Activated T-helper 1 cell treated with anti-CD3 and anti-CD28 coated beads, Interleukin-2, amount 50 U/mL, for 16 hours (primary cell): ENCODE data around the gene RPS6KA2.
"Not testable (repeated sequence)": the region's sequence is repeated elsewhere in the genome, so short reads cannot be mapped to it uniquely, and the experiment has no call there.

Experiments
- DNase-seq, 2 donors: peaks; one replicate each; pipeline ENCODE4 v3.0.0-alpha.2; 2020; ENCODE audit warnings: low read depth in 1 of 2, low spot score in 1 of 2

The RPS6KA2 gene

DNA sequence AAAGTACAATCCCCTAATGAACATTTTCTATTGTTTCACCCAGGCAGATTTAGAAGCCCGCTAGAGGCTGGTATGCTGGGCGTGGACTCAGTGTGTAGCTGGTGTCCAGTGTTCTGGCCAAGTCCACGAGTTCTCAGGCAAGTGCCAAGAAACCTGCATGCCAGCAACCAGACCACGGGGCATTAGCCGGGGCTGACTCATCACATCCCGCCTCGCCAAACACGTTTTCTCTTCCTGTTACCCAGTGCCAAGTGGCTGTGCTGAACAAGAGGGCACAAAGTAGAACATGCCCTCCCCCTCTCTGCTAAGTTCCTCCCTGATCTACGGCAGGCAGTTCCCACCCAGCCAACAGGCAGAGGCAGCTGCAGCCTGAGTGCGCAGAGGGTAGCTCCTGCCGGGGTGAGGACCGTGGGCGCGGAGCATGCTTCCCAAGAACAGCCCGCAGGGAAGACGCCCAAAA is 70.2 kb downstream of the RPS6KA2 start:
- DNase-seq = no peak

DNA sequence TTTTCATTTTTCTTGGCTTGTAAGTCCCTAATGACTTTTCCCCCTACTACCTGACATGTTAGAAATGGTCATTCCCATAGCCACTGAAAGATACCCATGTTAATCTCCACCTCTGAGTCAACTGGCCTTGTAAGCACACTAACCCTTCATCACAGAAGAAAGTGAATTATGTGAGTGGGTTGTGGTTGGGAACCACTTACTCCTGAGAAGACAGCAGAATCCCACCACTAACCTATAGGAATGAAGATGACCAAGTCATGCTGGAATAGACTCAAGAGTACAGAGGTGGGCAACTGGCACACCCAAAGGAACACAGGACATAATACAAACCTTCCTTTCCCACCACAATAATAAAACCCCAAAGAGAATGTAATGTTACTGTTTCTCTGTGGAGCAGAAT is 70.7 kb downstream of the RPS6KA2 start:
- no peak for DNase-seq

DNA sequence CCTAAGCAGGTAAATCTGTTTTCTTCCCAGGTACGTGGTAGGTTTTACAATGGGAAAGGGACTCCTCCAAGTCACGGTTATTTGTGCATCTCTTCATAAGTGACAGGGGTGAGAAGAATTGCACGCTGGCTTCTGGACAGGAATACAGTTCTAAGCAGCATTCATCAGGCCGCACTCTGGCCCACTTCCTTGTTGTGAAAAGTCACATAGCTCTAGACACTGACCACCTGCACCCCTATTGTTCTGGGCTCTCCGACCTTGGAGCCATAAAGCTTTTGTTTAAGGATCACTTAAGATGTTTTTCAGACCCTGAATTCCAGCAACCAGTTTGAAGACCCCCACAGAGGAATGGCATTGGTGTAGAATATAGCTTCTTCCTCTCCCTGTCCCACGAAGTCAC is 72.0 kb downstream of the RPS6KA2 start:
- no peak for DNase-seq

DNA sequence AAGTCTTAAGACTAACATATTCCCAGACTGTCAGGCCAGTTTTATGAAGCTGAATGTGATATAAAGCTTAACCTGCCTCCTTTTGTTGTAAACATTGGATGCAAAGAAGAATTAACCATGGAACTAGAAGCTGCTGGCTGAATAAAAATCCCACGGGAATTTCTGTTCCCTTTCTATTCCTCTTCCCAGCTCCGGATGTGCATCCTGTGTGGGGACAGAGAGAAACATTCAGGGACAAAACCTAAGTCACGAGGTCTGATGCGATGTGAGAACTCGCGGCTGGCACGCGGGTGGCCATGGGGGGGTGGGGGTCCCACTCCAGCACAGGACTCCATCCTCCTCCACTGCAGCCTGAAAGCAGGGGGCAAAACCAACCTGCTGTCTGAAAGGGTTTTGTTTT is 72.7 kb downstream of the RPS6KA2 start:
- no peak for DNase-seq

DNA sequence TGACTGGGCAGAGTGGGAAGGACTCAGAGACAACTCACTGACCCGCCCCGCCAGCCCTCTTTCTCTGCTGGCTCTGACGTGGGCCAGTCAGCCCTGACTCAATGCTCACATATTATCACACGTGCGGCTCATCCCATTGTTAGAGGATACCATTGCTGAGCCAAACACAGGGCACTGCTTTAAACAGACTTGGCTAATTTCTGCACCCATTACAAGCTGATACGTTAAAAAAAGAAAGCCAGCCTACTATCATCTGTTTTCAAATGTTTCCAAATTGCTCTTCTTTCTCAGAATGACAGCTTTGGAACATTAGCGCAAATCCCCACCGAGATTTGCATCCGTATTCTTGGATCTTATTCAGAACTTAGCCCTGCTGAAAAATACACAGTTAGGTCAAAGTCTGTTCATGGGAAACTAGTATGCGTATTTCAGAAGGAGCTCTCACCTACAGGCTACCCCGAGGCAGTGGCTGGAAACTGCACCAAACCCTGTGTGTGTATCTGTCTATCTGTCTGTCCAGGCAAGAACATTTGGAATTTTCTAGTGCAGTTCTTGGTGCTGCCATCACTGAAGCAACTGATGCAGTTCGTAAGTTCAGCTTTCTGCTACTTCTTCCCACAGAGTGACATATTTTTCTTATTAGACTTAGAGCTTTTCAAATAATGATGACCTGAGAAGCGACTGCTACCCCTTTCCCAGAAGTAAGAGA is 73.3 kb downstream of the RPS6KA2 start:
- no peak for DNase-seq

DNA sequence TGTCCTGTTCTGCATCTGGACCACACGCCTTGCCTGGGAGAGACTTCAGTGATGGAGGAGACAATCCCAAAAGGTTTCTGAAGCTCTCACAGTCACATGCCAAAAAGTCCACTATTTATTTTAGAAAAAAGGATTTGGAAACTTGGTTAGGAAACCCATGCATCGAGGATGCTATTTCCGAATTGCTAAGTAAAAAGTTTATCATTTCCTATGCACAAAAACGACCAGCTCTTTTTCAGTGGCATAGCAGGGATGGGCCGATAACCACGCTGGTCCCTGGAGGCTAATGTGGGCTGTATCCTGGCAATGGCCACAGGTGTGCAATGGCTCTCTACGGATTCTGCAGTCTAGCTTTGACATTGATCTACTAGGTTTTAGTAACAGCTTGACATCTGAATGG is 74.5 kb downstream of the RPS6KA2 start:
- no peak for DNase-seq

DNA sequence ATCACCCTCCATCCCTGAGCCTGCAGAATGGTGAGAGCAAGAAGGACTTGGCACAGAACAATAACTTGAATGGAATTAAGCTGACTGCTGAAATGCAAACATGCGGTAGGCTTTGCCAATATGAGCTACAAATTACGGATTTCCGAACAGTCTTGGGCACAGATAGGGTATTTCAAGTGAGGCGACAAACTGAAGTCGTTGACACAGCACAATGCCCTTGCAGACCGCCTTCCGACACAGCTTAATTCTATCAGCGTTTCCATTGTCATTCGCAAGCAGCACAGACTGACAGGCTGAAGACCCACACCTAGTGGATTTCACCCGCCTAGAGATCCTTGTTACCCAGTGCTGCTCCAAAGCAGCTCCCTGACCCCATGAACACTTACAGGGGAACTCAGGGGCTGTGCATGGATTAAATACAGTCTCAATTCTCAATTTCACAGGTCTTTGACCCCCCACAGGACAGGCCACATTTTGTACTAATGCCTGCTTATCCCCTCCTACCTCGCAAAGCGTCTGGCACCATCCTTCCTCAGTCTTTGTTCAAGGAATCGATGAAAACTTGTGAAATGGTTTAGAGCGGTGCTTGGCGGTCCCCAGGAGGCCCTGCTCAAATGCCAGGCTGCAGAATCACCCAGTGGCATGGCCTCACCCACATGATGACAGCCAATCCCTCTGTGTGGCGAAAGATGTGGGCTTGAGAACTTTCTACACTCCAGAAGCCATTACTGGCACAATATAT is 75.1 kb downstream of the RPS6KA2 start:
- no peak for DNase-seq

DNA sequence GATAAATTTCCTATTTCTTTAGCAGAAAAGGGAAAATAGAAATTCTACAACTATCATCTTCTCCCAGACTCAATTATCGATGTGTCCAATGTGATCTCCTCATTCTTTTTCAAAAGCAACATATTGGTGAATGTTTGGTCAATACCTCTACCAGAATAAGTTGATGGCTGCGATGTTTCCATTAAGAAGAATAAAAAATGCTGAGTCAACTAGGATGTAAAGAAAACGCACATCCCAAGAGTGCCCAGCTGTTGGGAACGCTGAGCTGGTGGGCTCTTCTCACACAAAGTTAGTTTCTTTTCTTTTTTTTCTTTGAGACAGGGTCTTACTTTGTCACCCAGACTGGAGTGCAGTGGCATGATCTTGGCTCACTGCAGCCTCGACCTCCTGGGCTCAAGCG is 80.4 kb downstream of the RPS6KA2 start:
- DNase-seq = no peak

DNA sequence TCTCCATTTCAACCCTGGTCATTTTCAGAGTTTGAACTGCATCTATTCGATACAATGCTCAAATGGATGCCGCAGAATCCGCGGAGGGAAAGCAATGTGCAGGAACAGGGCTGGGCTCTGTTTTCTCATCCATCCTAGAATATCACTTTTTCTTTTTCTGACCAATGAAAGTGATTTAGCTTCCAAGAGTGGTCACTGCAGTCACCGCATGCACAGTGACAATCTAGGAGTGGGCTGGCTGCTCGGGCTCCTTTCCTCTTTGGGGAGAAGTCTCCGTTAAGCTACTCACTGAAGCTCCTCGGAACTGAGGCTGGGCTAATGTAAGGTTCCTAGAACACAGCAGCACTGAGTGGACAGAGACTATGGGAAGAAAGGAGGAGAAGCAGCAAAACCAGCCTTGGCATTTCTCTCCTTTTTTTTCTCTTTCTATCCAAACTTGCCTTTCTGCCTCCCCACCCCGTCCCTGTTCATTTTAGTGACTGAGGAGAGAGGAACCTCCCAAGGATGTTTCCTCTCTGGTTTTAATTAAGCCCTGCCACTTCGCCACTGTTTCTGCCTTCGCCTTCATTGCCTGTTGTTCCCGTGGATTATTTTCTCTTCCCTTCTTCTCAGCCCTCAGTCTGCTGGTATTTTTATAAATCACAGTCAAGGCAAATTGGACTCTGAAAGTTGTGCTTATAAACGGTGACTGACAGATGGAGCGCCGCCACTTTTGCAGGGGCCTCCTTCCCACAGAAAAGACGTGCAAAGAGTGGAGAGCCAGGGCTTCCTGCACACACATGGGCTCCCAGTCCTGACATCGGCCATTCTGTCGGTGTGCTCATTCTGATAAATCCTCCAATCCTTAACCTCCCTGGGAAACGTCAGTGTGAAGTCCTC is 81.7 kb downstream of the RPS6KA2 start:
- no peak for DNase-seq

DNA sequence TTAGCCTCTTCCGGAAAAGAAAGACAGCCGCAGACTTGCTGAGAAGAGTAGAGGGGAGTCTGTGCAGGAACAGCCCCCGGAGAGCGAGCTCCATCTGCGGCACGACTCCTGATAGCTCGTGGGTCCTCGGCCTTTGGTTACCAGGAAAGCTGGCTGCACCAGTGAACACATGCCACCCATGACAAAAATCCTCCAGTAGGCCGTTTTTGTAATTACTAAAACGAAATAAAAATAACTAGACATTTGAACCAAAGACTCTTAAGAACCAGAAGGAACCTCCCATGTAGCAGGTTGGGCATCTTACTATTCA is 82.8 kb downstream of the RPS6KA2 start:
- DNase-seq = no peak

DNA sequence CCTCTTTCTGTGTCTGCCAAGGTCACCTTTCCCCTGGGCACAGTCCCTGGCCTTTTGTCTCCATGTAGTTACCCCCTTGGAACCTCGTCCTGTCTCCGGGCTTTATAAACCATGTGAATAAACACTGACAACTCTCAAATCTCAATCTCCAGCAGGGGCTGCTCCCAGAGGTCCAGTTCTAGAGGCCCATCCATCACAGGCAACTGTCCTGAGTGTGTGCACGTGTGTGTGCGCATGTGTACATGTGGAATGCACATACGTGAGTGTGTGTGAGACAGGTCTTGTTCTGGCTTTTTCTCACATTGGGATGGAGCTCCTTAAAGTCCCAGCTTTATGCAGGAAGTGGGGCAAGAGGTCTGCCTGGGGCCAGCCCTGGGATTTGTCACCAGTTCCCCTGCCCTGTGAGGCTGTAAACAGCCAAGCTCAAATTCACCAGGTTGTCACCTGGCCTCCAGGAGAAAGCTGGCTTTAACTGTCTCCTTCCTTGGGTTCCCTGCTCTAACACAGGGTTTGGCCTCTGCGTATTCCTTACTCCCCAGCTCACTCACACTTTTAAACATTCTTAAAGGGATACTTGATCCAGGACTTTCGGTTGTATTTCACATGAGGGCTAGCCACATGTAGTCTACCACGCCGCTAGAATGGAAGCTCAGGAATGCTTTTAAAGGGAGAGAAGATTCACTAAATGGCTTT is 83.3 kb downstream of the RPS6KA2 start:
- DNase-seq = no peak

DNA sequence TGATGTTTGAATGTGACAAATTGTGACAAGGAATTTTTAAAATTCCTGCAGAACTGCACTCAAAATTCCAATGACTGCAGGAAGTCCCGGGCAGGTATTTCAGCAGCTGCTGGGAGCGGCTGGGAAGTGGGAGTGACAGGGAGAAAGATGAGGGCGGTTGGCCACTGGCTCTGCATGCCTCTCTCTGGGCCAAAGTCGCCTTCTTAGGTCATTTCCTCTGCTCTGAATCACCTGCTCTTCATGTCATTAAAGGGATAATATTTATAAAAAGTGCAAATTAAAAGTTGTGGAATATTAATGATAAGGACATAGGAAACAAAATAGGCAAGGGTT is 84.5 kb downstream of the RPS6KA2 start:
- DNase-seq = no peak

DNA sequence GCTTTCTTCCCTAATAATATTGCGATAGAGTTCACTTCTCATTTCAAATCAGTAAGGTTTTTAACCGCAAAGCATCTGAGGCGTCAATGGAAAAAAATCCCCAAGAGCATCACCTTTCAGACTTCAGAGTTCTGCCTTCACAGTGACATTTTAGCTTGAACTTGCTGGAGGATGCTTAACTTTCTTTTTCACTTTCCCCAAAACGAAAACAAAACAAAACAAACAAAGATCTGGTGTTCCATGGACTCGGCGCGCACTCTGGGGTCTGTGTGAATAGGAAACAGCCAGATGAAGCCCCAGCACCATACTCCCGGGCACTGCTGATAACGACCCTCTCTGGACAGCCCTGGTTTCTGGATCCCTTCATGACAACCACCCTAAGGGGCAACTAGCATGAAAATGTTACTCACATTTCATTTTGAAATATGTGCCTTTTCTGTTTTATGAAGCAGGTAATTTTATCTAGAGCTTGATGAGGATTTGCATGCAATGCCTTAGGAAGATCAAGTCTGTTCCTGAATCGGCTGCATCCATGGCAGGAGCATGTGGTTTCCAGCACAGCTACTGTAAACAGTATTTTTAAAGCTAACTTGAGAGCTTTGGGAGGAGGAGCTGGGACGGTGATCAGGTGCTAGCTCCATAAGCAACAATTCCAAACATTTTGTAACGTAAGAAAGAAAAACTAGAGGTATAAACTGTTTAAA is 85.0 kb downstream of the RPS6KA2 start:
- no peak for DNase-seq

DNA sequence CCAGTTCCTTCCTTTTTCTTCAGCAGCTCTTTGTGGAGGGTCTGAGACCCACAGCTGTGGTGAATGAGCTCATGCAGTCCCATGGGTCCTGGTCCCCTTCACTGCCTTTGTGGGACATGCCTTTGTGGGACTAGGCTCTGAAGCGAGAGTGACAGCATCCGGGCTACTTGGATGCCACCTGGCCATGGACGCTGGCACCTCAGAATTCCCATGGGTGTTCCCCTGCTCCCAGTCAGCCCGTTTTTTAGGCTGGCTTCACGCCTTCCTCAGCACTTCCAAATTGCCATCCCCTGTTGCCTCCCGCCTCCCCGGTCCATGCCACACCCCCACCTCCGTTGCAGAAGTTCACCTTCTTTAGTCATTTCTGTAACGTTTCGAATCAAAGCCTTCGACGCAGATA is 85.7 kb downstream of the RPS6KA2 start:
- DNase-seq = no peak

DNA sequence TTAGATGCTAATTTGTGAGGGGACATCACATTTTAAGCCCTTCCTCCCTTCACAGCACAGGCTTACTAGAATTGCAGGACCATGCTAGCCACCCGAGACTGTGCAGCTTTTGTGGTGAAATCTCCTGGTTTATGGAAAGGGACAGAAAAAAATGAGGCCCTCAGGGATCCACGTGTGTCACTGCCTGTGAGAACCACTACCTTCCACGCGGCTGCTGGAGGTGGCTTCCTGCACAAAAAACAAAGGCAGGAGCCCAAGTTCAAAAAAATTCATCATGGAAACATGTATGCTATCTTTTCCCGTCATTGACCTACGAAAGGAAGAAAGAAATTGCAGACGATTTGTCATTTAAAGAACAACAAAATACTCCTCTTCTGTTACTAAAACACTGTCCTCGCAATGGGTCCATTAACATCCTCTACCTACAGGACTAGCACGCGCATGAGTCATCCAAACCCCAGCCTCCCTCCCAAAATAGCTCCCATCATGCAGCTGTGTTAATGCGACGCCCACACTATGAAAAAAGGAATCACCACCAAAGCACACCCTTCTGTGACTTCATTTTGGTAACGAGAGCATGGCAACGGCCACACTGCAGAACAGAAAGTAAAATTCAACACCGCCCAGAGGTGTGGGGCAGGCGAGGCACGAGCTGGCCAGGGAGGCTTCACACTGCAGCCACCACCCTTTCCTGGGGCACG is 86.3 kb downstream of the RPS6KA2 start:
- peak; percentile 32 to 39 for DNase-seq

DNA sequence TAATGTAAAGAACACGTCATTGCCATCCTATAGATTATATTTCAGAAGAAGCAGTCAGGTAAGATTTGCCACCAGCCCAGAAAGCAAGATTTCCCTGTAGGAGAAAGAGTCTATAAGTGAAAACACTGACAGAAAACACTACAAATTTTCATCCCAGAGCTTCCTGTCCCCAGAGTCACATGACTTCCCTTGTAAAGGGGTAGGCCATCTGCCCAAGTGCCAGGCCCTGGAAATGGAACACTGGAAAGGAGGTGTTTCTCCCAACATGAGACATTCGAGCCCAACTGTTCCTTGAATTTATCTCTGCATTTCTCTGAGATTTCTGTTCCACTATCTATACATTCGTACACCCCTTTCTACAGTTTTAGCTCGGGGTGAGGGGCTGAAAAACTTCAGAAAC is 87.5 kb downstream of the RPS6KA2 start:
- DNase-seq = no peak

DNA sequence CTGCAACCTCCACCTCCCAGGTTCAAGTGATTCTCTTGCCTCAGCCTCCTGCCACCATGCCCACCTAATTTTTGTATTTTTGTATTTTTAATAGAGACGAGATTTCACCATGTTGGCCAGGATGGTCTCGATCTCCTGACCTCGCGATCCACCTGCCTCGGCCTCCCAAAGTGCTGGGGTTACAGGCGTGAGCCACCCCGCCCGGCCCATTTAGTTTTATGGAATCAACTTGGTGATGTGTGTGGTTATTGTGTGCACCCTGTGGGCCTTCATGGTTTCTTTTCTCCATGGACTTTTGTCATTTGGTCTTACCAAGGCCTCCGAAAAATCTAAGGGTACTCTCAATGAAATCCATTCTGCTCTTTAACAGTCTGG is 88.1 kb downstream of the RPS6KA2 start:
- not testable (repeated sequence) for DNase-seq

DNA sequence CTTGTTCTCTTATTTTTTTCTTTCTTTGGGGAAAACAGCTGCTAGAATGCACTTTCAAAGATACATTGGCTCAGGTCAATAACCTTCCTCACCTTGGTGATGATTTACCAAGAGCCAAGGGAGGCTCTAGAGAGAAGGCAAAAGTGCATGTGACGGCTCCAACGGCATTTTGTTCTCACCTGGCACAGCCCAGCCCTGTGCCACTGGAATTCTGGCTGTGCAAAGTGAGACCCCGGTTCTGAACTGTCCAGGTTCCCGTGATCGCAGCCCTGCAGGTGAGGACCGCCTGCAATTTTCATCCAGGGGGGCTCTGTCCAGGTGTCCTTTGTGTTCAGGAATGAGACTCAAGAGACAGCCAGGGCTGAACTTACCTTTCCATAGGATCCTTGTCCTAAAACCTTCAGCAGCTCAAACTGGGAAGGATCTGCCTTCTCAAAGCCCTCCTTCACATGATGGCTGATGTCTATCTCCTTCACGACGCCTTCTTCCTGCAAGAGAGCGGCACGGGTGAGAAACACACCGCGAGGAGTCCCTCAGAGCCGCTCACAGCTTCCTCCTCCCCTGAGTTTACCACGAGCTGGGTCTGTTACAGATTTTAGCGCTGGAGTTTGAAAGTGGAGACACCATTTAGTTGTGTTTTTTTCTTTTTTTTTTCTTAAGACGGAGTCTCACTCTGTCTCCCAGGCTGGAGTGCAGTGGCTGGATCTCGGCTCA is 88.6 kb downstream of the RPS6KA2 start:
- no peak for DNase-seq

DNA sequence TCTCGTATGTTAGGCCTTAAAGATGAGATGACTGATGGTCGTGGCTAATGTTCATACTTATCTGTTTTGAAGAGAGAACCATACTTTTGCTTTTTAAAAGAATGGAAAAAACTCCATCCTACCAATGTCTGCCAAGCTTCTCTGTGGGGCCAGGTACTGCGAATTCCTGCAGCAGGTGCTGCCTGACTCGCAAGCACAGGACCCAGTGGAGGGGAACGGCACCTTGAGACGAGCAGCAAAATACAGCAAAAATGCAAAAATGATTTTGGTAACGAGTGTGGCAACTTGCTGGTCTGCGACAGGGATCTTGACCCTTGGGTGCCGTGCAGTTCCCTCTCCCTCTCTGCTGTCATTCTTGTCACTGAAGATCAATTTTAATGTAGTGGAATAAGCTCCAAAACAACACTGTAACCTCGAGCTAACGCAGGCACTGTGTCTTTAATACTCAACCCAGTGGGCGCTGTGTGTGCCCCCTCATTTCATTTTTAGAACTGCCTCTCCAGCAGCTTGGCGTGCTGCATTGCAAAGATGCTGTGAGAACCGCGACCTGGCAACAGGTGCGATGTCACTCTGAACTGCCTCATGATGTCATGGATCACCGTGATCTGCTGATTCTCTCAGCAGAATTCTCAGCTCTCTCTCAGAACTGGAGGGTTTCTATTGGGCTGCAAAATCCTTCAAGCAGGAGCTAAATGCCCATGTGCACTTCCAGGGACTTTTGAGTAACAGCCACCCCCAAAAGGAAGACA is 92.2 kb downstream of the RPS6KA2 start:
- no peak for DNase-seq
